Measurements from ENCODE around the gene MINDY1.

DNA sequence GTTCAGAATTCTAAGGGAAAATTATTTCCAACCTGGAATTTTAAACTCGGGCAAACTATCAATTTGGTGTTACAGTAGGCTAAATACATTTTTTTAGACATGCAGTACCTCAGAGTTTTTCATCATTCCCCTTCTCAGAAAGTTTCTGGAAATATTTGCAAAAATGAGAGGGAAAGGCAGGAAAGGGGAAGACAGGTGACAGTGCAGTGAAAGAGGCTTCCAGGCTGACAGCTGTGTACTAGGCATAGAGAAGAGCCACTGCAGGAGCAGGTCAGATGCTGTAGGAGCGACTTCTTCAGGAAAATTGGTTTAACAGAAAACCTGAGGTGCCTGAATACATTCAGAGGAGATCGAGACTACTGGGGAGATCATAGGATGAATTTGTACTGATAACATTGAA, 52.0 kb downstream of the MINDY1 start:
- TF ChIP-seq POLR2A (IDR thresholded peaks at IDR 0.05; ENCODE audit: low read length) (no peak), GATA1 (IDR thresholded peaks at IDR 0.05; ENCODE audit: low read depth, low read length) (no peak)

Data from erythroblast (primary cell).